NCI-H2227 (cell line): Measurements from ENCODE around the gene NEXN.
A peak's percentile ranks its signal among the peaks of the same experiment; 100 is the strongest.

Experiments
- DNase-seq: peaks from one replicate; lab custom pipeline; 2025; ENCODE audit not compliant: unreplicated experiment; lab: John Stamatoyannopoulos, UW

The NEXN gene

DNA sequence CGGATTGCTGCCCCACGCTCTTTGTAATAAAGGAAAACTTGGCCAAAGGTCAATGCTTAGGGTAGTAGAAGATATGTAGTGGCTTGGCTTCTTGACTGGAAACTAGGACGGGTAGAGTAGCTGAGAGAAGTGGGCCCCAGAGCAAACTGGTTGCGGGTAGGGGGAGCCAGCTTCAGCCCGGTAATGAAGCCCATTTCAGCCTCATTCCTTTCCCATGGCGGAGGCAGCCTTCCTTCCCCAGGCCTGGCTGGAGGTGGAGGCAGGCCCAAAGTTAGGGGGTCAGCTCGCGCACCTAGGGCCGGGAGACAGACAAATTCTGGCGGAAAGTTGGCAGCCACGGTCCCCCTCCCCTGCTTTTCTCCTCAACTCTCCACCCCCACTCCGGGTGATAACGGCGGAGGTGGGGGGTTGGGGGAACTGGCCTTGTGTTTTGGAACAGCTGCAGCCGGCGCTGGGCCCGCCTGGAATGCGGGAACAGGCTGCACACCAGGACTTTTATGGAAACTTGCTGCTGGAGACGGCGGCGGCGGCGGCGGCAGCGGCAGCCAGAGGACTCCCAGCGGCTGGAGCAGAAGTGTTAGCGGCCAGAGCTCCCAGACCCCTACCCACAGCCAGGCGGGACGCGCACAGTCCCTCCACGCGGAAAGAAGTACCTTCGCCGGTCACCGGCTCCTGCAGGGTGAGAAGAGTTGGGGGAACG, at the start of gene NEXN:
NEXN (plus strand) TSS at position 544 of the 700 bp plus-strand sequence. CDS start 27,483 bp downstream, outside the sequence.
- peak; percentile 15 for DNase-seq

DNA sequence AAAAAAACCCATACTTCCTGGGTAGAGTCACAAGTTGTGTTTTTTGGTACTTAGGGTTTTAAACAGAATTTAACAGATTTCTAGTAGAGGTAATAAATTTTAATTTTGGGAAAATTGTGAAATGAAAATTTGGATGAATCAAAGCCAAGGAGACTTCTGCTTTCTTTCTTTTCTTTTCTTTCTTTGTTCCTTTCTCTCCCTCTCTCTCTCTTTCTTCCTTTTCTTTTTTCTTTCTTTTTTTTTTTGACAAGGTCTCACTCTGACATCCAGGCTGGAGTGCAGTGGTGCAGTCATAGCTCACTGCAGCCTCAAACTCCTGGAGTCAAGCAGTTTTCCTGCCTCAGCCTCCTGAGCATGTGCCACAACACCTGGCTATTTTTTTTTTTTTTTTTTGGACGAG, 46.9 kb upstream of the NEXN start:
- DNase-seq: no peak

DNA sequence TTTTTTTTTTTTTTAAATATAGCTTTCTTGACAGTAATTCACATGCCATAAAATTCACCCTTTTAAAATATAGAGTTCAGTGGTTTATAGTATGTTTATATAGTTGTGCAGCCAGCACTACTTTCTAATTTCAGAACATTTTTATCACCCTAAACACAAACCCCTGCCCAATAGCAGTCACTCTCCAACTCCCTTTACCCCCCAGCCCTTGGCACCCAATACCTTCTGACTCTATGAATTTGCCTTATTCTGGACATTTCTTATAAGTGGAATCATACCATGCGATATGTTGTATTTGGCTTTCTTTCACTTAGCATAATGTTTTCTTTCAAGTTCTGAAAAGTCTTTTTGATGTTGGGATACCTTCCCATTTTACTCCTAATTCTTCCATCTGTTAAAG, 42.5 kb upstream of the NEXN start:
- DNase-seq: no peak

DNA sequence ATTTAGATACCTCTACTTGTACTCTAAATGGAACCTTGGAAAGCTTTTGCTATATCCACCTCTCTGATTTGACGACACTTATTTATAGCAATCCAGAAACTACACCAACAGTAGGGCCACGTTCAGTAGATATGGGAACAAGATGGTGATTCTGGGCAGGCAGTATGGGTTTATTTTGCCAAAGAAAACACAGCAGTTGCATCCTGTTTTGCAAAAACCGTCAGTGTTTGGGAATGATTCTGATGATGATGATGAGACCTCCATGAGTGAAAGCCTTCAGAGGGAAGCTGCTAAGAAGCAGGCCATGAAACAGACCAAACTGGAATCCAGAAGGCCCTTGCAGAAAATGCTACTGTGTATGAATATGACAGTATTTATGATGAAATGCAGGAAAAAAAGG, 41.5 kb upstream of the NEXN start:
- DNase-seq: no peak

DNA sequence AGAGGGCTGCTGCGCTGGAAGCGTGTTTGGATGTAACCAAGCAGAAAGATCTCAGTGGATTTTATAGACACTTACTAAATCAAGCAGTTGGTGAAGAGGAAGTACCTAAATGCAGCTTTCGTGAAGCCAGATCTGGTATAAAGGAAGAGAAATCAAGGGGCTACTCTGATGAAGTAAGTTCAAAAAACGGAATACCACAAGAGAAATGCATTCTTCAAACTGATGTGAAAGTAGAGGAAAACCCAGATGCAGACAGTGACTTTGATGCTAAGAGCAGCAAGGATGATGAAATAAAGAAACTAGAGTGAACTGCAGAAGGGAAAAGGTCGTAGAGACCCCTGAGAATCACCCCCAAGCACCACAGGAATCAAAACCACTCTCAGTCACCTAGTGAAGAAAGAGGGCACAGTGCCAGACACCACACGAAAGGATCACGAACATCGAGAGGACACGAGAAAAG, 40.8 kb upstream of the NEXN start:
- DNase-seq: no peak

DNA sequence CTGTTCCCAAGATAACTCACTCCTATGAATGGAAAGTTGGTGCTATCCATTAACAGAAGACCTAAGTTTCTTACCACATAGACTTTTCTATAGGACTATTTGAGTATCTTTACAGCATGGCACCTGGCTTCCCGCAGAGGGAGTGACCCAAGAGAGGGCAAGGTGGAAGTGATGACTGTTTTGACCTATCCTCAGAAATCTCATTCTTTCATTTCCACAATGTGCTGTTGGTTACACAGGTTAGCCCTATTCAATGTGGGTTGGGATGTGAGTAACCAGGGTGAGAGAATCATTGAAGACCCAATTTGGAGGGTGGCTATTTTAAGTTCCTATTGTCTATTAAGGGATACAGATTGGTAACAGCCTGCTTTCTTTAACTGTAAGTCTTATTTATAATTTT, 38.3 kb upstream of the NEXN start:
- DNase-seq: no peak

DNA sequence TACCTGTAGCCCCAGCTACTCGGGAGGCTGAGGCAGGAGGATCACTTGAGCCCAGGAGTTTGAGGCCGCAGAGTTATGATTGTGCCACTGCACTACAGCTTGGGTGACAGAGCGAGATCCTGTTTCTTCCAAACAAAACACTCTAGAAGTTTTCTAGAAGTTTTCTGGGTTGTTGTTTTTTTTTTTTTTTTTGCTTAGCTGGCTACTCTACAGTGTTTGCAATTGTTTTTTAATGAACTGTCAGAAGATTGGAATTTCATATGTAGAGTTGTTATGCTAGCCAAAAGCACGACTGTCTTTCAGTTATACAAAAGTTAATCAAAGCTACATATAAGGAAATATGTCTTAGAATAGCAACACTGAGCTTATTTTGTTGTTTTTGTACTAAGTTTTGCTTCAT, 30.9 kb upstream of the NEXN start:
- DNase-seq: no peak

DNA sequence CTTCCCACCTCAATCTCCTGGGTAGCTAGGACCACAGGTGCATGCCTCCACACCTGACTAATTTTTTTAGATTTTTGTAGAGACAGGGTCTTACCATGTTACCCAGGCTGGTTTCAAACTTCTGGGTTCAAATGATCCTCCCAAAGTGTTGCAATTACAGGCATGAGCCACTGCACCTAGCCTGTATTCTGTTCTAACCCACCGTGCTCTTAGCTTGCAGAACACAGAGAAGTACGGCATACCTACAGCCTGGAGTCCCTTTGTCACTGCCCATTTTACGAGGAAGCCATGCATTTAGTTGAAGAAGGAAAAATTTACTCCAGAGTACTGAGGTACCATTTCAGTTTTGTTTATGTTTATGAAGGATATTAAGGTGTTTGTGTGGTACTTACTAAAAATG, 29.7 kb upstream of the NEXN start:
- DNase-seq: no peak

DNA sequence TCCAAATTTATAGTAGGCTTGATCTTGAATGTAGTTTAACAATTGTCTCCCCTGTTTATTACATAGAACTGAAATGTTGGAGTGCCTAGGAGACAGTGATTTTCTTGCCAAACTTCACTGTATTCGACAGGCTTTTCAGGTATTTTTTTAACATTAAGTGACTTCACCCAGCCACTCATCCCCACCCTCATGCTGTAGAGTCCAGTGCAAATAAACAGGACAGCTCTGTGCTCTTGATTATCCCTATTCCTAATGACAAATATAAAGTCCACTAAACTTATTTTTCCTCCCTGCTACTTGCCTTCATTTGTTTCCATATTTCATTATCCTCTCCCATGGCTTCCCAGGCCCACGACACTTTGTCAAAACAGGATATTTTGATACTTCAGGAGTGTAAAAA, 29.2 kb upstream of the NEXN start:
- DNase-seq: no peak

DNA sequence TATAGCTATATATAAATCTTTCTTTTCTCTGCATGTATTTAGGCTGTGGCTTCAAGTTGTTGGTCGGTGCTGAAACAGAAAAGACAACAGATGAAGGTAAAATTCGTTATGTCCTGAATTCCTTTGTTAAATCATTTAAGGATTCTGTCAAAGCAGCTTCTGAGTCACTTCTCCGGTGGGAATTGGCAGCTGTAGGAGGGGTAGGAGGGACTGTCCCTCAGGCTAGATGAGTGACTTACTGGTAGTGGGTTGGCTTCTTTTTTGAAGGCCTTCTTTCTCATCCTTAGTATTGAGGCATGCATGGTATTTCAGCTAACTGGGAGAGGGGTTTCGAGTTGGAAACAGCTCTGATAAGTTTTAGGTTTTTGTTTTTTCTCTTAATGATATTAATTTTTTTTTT, 22.1 kb upstream of the NEXN start:
- DNase-seq: no peak

DNA sequence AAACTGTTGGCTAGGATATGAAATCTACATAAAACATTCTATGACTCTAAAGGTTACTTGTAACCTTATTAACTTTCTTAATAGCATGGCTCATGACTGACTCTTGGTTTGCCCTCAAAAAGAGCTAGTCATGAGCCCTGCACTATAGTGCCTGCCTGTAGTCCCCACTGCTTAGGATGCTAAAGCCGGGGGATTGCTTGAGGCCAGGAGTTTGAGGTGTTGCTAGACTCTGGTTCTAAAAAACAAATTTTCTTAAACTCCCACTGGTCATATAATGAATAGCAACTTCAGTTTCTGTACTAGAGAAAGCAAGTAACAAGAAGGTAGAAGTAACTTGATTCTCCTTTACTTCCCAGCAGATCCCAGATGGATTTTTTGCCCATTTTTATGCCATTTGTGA, 15.8 kb upstream of the NEXN start:
- no peak for DNase-seq

DNA sequence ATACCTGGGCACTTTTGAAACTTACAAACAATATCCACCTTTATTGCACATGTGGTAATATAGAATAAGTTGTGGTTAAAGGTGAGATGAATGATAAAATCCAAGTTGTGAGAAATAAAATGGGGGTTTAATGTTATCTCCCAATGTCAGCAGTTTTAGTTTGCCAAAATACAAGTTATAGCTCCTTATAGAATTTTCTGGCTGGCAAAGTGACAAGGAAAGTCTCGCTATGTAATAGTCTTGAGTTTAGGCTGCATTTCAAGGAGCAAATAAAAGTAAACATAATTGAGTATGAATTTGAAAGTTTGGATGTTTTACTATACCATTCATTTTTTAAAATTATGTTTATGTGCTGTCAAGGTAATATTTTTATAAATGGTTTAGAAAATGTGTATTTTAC, 15.0 kb upstream of the NEXN start:
- no peak for DNase-seq

DNA sequence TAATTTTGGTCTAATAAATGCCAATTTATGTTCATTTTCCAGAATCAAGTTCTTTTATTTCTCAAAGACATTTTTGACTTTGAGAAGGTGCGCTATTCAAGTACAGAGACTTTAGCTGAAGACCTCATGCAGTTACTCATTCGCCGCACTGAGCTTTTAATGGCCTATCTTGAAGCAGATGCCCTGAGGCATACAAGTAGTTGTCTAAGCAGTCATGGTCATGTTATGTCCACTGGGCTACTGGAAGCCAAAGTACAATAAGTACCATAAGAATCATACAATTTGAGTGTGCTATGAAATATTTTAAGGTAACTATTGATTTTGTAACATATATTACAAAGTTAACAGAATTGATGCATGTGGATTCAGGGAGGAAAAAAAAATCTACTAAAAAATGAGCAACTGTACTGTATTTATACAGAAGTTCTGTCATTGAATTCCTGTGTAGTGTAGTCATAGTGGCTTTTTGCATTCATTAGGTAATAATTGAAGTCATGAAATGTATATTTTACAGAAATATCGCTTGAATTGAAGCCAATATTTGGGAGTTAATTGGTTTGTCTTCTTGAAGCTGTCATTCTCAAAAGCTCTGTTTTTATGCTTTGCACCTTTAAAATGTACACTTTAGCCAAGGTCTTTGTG, 13.5 kb upstream of the NEXN start:
- DNase-seq: no peak

DNA sequence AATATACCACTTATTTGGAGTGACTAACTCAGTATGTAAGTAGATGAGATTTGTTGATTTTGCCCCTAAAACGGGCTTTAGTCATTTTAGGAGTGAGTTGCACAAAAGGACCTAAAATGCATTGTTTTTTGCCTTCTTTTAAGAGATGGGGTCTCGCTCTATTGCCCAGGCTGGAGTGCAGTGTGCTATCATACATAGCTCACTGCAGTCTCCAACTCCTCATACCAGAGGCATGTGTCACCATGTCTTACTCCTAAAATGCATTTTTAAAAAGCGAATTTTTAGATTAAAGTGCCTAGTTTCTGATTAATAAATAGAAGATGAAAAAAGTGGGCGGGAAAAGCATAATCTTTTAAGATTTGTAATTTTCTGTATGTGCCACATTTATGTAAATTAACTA, 11.5 kb upstream of the NEXN start:
- DNase-seq: no peak

DNA sequence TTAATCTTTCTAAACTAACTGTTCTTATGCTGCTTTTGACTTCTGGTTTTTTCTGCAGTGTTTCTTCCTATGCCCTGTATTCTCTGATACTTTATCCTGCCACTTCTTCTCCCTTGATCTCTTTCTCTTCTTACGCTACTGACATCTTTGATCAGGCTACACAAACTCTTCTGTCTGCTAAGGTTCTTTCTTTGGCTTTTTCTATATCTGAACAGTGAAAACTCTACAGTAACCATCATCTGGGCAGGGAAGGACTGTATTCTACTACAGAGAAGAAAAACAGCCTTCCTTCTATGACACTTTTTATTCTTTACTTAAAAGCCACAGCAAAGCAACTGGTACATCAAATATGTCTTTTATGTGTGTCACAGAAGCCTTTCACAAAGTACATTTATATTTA, 7.4 kb upstream of the NEXN start:
- no peak for DNase-seq

DNA sequence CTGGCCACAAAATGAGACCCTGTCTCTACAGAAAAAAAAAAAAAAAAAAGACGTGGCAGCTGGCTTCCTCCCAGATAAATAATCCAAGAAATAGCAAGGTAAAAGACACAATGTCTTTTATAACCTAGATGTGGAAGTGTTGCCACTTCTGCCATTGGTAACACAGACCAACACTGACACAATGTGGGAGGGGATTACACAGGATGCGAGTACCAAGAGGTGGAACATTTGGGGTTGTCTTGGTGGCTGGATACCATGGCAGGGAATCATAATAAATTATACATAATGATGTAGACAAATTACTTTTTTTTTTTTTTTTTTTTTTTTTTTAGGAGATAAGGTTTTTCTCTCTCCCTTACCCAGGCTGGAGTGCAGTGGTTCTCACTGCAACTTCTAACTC, 6.0 kb upstream of the NEXN start:
- no peak for DNase-seq

DNA sequence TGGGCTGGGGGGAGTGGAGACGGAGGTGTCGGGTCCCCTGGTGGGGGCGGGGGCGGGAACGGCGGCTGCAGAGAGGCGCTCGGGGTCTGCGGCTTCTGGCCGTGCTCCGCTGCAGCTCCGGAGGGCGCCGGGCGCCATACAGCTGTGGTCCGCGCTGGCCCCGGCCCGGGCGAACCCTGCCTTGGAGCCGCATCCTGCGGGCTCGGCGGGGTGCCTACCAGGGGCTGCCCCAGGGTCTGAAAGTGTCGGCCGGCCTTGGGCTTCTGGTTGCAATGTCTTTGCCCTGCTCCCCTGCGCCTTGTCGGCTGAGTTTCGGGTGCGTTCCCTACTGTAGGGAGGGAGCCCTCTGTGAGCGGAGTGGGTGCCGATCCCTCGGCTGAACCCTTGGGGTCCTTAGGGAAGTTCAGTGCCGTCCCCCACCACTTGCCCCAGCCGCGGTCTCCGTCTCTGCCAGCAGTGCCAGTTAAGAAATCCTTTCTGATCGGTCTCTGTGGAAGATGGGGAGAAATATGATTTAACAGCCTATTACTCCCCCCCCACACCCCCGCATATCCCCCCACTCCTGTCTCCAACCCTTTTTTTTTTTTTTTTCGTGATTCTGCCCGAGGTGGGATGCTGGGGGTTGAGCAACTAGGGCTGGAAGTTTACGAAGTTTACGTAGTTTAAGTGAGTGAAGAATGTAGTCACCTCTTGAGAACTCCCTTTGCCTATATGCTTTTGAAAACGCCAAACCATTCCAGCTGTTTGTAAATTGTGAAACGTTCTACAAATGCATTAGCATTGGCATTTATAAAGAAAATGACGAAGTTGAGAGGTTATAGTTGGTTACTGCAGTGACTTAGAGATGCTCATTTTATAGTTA, 588 bp downstream of the NEXN start:
- DNase-seq: no peak

DNA sequence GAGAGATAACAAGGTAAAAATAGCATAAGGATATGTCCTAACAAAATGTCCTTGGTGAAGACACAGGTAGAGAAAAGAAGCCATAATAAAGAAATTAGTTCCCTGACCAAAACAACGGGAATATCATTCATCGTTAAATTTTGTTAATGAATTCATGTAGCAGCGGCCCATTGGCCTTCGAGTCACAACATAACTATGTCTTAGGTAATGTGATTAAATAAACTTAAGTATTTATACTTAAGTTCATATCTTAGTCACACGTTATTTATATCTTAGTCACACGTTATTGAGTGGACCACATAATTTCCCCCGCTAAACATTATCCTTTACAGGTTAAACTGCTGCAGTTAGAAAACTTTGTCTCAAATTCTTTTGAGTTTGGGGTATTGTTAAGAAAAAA, 1.2 kb downstream of the NEXN start:
- no peak for DNase-seq

DNA sequence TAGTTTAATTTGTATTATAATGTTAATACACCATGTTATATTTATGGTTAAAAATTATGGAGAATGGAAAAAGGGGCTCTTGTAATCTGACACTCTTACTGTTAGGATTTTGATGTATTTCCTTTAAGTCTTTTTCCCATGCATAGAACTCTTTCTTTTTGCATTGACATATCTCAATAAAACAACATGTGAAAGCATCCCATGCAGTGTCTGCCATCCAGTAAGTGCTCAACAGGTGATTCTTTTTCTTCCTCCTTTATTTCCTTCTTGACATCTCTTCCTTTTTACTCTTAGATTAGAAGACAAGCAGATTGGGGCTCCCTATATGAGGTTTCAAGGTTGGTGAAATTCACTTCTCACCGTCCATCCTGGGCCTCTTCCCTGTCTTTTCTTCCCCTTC, 2.8 kb downstream of the NEXN start:
- DNase-seq: no peak

DNA sequence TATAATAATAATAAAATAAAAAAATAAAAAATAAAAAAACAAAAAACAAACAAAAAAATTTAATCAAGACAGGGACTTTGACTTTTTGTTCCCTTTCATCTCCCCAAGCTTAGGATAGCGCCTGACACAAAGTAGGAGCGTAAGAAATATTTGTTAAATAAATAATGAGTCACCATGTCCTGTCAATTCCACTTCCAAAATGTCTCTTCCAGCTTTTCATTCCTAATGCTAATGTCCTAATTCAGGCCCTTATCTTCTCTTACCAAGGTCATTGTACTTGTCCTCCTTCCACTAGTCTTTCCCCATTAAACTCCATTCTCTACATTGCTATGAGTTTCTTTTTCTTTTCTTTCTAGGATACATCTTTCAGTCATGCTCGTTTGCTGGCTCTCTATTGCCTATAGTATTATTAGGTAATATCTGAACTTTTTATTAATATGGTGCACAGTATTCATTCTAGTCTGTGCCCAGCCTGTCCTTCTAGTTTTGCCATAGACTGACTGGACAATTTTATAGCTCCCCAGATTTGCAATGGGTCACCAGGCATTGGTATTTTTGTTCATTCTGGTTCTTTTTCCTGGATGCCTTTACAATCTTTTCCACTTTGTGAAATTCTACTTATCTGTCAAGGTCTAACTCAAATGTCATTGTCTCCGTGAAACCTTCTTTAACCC, 11.4 kb downstream of the NEXN start:
- DNase-seq: no peak

DNA sequence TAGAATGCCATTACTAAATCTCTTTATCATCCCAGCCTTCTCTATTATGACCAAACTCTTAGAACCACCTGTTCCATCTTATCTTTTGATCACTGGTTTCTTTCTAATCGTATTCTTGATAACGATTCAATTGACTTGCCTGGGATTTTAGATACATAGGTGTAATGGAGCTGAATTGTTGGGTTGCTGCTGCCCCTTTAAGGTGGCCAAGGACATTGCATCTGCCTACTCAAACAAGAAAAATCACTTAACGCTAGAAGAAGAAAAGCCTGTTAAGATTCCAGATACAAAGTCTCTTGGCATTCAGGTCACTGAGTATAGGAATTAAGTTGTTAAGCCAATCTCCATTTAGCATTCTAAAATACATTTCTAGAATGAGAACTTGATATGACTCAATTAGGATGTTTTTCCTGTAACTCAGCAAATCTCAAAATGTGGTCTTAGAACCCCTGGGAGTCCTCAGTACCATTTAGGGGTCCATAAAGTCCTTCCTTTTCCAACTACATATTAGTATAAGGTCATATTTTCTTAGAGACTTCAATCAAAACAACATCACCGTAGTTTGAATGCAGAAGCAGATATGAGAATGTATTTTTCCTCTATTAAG, 12.4 kb downstream of the NEXN start:
- DNase-seq: peak; percentile 42
